Thoracic aorta (tissue), 2 donors: ENCODE results near the gene ZNF213. TPM values are rescaled to one million over a fixed set of nuclear protein-coding genes. Genes with fewer than 3 reads are reported as not detected.
"Not testable (repeated sequence)": the region's sequence is repeated elsewhere in the genome, so short reads cannot be mapped to it uniquely, and the experiment has no call there.

Experiments
- ATAC-seq: fragments of 150-250 bp; one replicate; pipeline ENCODE4 v1.8.0; 2017; ENCODE audit warnings: low read depth; ENCODE audit not compliant: insufficient number of reproducible peaks, low FRiP score
- DNase-seq: peaks from one replicate; pipeline ENCODE4 v3.0.0-alpha.2; 2020; ENCODE audit warnings: low spot score
- H3K27ac ChIP-seq, 2 donors: fragments of 200-600 bp; sonication (generic); 1 replicate in 1 of 2; 2 replicates in 1 of 2; pipeline ENCODE4 v1.5.1; 2016; ENCODE audit warnings: mild to moderate bottlenecking in 2 of 2, moderate library complexity in 2 of 2
- H3K27me3 ChIP-seq: fragments of 200-600 bp; sonication (generic); replicated peaks from 2 replicates; pipeline ENCODE4 v1.6.0; 2016; ENCODE audit warnings: mild to moderate bottlenecking; ENCODE audit not compliant: insufficient read depth
- H3K36me3 ChIP-seq: fragments of 200-600 bp; sonication (generic); one replicate; pipeline ENCODE4 v1.5.1; 2016
- H3K4me1 ChIP-seq, 2 donors: fragments of 200-600 bp; sonication (generic); 1 replicate in 1 of 2; 2 replicates in 1 of 2; pipeline versions ENCODE4 v1.5.1 to v1.6.0; 2016; ENCODE audit warnings: low read depth in 2 of 2, mild to moderate bottlenecking in 1 of 2; ENCODE audit not compliant: control insufficient read depth in 1 of 2
- H3K4me3 ChIP-seq: fragments of 200-600 bp; sonication (generic); 2 replicates; pipeline ENCODE4 v1.5.1; 2016; ENCODE audit warnings: mild to moderate bottlenecking
- H3K9me3 ChIP-seq: fragments of 200-600 bp; sonication (generic); 2 replicates; pipeline ENCODE4 v1.5.1; 2016
- total RNA-seq, 2 donors: library from RNA; depleted of rRNA; stranded (reverse); fragments of >200 nt; gene quantifications; one replicate each; pipeline versions ENCODE4 v1.1.0 to v1.2.3, GENCODE V29; 2016
- TF ChIP-seq, protein P1 (sequence below): fragments of 200-600 bp; sonication (generic); IDR thresholded peaks from one replicate; pipeline ENCODE4 v1.5.1; 2019; ENCODE audit warnings: antibody characterized with exemption

The ZNF213 gene
- total RNA-seq, 2 donors from 2014 or later, result 5.9 to 16.2 TPM

- Histone ChIP-seq H3K27me3 (peaks cover 39% of the 10 kb centered on the region), H3K4me3 (no peak overlapping the region), H3K27ac (no peak overlapping the region), H3K4me1 (peaks cover 0 to 15% of the 10 kb centered on the region in 2 donors), H3K9me3 (no peaks in the 10 kb centered on the region), H3K36me3 (no peaks in the 10 kb centered on the region)
- TF ChIP-seq, protein P1, sequence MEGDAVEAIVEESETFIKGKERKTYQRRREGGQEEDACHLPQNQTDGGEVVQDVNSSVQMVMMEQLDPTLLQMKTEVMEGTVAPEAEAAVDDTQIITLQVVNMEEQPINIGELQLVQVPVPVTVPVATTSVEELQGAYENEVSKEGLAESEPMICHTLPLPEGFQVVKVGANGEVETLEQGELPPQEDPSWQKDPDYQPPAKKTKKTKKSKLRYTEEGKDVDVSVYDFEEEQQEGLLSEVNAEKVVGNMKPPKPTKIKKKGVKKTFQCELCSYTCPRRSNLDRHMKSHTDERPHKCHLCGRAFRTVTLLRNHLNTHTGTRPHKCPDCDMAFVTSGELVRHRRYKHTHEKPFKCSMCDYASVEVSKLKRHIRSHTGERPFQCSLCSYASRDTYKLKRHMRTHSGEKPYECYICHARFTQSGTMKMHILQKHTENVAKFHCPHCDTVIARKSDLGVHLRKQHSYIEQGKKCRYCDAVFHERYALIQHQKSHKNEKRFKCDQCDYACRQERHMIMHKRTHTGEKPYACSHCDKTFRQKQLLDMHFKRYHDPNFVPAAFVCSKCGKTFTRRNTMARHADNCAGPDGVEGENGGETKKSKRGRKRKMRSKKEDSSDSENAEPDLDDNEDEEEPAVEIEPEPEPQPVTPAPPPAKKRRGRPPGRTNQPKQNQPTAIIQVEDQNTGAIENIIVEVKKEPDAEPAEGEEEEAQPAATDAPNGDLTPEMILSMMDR, result no peak
- ATAC-seq (no peak), DNase-seq (no peak)
Observed at GRCh38 chr16:3174618-3175148, 39.9 kb downstream of the ZNF213 start.

GRCh38 chr16:3175157-3176093 is 40.6 kb downstream of the ZNF213 start:
- ATAC-seq (no peak), DNase-seq (no peak)
- Histone ChIP-seq H3K27me3 (peaks cover 32% of the 10 kb centered on the region), H3K36me3 (no peaks in the 10 kb centered on the region), H3K27ac (no peak overlapping the region), H3K4me3 (no peak overlapping the region), H3K4me1 (peaks cover 0 to 12% of the 10 kb centered on the region in 2 donors), H3K9me3 (no peaks in the 10 kb centered on the region)
- TF ChIP-seq, protein P1, result no peak

GRCh38 chr16:3179651-3180050 is 44.8 kb downstream of the ZNF213 start:
- no peak for DNase-seq

GRCh38 chr16:3180445-3180878 is 45.6 kb downstream of the ZNF213 start:
- H3K4me3 ChIP-seq, result no peak overlapping the region
- DNase-seq, result no peak
- peaks cover 7 to 13% of the 10 kb centered on the region in 2 donors for H3K4me1 ChIP-seq
- TF ChIP-seq, protein P1, result no peak
- no peak for ATAC-seq
- H3K36me3 ChIP-seq, result no peaks in the 10 kb centered on the region
- H3K9me3 ChIP-seq, result no peaks in the 10 kb centered on the region
- peaks cover 11% of the 10 kb centered on the region for H3K27me3 ChIP-seq
- H3K27ac ChIP-seq, result no peak overlapping the region

More at GRCh38 chr16:3179651-3180050, 44.8 kb downstream of the ZNF213 start:
- Histone ChIP-seq H3K4me1 (peaks cover 7 to 13% of the 10 kb centered on the region in 2 donors), H3K4me3 (no peak overlapping the region), H3K27ac (no peak overlapping the region), H3K36me3 (no peaks in the 10 kb centered on the region), H3K9me3 (no peaks in the 10 kb centered on the region), H3K27me3 (peaks cover 17% of the 10 kb centered on the region)
- ATAC-seq, result no peak
- TF ChIP-seq, protein P1, result no peak

- not testable (repeated sequence) for ATAC-seq
Observed at GRCh38 chr16:3182293-3182607, 47.4 kb downstream of the ZNF213 start.

More at GRCh38 chr16:3182293-3182607, 47.4 kb downstream of the ZNF213 start:
- not testable (repeated sequence) for DNase-seq, H3K9me3 ChIP-seq, H3K27me3 ChIP-seq, H3K36me3 ChIP-seq, H3K27ac ChIP-seq, H3K4me3 ChIP-seq
- H3K4me1 ChIP-seq, result peaks cover 7 to 13% of the 10 kb centered on the region in 2 donors
